Astrocyte of the cerebellum (primary cell): ENCODE measurements around the gene MAML3.

Experiments used
- DNase-seq: peaks from one replicate; pipeline ENCODE4 v3.0.0-alpha.2; 2011; ENCODE audit warnings: low read depth
- H3K4me3 ChIP-seq: 2 replicates; pipeline ENCODE4 v1.5.1; 2011; ENCODE audit warnings: mild to moderate bottlenecking, low read depth, low read length, moderate library complexity
- in situ Hi-C: cut with HindIII; loops from 2 replicates; pipeline ENCODE4 v1.10.0; 2017; ENCODE audit warnings: low sequenced_read_pairs
- TF ChIP-seq, protein P1 (sequence below): IDR thresholded peaks from 2 replicates; pipeline ENCODE4 v1.5.1; 2012; ENCODE audit warnings: low read length, low read depth, moderate library complexity, mild to moderate bottlenecking; ENCODE audit errors: missing control alignments

The MAML3 gene

DNA sequence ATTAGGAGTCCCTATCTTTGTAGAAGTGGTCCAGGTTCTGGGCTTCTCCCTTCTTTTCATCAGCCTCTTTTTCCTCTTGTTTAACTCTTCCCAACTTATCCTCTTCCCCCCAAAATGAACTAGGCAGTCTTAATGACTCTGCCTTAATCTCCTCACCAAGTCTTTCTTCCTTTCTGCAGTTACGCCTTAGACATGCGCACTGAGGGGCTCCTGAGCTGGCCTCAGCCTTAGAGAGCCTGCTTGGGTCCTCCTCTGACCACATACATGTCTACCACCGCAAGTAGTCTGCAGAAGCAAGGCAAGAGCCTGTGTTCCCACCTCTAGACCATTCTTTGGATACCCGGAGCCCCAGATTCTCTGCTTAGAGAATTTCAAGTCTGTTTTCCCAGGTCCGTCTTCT, 288.4 kb downstream of the MAML3 start:
- in situ Hi-C loops: no loop called here
- DNase-seq: no peak
- no peak overlapping the region for H3K4me3 ChIP-seq
- TF ChIP-seq, protein P1, sequence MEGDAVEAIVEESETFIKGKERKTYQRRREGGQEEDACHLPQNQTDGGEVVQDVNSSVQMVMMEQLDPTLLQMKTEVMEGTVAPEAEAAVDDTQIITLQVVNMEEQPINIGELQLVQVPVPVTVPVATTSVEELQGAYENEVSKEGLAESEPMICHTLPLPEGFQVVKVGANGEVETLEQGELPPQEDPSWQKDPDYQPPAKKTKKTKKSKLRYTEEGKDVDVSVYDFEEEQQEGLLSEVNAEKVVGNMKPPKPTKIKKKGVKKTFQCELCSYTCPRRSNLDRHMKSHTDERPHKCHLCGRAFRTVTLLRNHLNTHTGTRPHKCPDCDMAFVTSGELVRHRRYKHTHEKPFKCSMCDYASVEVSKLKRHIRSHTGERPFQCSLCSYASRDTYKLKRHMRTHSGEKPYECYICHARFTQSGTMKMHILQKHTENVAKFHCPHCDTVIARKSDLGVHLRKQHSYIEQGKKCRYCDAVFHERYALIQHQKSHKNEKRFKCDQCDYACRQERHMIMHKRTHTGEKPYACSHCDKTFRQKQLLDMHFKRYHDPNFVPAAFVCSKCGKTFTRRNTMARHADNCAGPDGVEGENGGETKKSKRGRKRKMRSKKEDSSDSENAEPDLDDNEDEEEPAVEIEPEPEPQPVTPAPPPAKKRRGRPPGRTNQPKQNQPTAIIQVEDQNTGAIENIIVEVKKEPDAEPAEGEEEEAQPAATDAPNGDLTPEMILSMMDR: no peak

DNA sequence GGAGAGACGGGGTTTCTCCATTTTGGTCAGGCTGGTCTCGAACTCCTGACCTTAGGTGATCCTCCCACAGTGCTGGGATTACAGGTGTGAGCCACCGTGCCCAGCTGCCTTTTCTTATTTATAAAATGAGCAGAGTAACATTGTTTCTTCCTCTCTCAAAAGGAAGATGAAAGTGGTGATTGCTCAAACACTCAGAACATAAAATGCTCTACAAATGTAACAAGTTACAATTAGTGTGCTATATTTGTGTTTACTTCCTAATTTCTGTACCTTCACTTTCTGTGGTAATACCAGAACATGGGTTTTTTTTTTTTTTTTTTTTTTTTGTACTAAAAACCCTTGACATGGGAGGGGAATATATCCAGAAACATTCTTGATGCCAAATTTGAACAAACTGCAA, 290.5 kb downstream of the MAML3 start:
- TF ChIP-seq, protein P1: no peak
- no peak overlapping the region for H3K4me3 ChIP-seq
- in situ Hi-C loops: no loop called here
- no peak for DNase-seq

DNA sequence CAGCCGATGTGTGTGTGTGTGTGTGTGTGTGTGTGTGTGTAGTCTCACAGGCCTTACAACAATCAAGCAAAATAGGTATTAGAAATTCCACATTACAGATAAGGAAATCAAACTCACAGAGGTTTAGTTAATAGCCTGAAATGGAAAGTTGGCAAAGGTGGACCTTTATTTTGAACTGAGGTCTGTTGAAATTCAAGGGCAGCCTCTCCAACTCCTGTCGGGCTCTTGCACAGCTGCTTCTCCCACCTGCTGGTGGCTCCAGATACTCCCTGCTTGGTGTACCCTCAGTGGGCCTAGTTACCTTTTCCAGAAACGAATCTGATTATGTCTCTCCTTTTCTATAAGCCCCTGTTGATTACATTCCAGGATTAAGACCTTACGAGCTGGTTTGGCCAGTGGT, 292.5 kb downstream of the MAML3 start:
- no peak overlapping the region for H3K4me3 ChIP-seq
- TF ChIP-seq, protein P1: no peak
- in situ Hi-C loops: no loop called here
- DNase-seq: no peak

DNA sequence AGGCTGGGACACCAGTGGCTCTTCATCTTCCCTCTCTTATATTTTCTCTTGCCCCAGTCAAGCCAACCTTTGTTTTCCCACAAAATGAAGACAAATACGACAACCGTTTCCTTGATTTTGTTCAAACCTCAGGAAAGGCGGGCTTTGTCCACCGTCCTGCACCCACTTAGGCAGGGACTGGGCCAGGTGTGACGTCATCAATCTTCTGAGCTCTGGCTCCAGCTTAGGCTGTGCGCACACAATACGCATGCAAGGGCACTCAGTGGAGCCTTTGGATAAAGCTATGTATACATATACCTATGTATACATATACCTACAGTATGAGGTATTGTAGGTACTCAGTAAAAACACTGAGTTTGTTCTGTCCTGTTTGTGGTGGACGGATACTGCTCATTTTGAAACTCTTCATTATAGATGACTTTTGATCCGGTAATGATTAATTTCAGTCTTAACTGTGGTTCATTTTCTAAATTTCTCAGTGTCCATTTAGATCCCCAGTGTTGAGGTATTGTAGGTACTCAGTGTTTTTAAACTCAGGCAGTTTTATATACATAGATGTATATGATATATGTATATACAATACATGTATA, 293.5 kb downstream of the MAML3 start:
- in situ Hi-C loops: no loop called here

DNA sequence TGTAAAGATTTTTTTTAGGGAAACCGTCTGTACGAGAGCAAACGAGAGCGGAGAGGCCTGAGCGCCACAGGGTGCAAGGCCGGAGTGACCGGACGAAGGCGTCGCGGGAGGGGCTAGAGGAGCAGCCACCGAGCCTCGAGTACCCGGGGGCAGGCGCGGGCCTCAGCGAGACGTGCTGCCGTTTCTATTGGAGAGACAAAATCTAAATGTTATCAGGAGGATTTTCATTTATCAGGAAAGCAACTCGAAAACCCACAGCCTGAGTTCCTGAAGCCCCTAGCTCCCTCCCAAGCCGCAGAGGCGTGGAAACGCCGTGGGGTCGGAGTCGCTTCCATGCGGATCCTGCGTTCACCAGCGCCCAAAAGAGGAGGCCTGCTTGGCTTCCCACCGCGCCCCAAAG, 294.1 kb downstream of the MAML3 start:
- H3K4me3 ChIP-seq: no peak overlapping the region
- no peak for DNase-seq
- in situ Hi-C loops: no loop called here
- TF ChIP-seq, protein P1: no peak

More for the DNA sequence above, 293.5 kb downstream of the MAML3 start:
- no peak overlapping the region for H3K4me3 ChIP-seq
- TF ChIP-seq, protein P1: no peak
- no peak for DNase-seq

DNA sequence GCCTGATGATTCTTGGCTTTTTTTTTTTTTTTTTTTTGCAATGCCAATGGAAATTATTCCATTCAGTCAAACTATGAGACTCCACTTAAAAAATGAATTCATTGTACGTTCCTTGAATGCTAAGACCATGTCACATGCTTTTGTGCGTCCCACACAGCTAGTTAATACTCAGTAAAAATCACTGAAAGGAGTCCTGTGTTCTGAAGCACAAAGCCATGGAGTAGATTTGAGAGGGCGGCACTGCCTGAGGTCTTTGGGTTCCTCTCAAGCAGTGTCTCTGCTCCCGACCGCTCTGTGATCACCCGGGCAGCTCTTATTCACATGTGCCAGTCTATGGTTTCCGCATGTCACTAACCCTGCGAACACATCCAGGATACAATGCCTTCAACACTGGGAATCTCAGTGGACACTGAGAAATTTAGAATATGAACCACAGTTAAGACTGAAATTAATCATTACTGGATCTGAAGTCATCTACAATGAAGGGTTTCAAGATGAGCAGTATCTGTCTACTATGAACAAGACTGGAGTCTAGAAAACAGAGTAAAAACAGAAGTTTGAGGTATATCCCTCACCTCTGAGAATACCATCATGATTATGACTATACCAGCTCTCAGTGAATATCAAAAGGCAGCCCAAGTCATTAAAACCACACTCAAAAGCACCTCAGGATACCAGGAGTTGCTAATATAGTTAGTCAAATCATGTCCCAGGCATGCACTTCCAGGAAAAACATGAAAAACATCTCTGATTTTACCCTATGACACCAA, 295.4 kb downstream of the MAML3 start:
- in situ Hi-C loops: no loop called here
- TF ChIP-seq, protein P1: no peak
- no peak overlapping the region for H3K4me3 ChIP-seq
- DNase-seq: no peak
